WTC11 (cell line): ENCODE results near the gene RGS12.

Source experiments
- ARID4B ChIP-seq: sonication (generic); formaldehyde crosslinking; IDR thresholded peaks from 2 replicates; pipeline ENCODE4 v1.8.0; 2023; ENCODE audit warnings: missing genetic modification reagents, mild to moderate bottlenecking, borderline replicate concordance
- ATF1 ChIP-seq: sonication (generic); formaldehyde crosslinking; IDR thresholded peaks from 2 replicates; pipeline ENCODE4 v1.8.1; 2023; ENCODE audit warnings: mild to moderate bottlenecking, moderate library complexity, missing genetic modification reagents
- CTCF ChIP-seq: fragments of 200-600 bp; IDR thresholded peaks from 2 replicates; pipeline ENCODE4 v1.8.0; 2022; ENCODE audit warnings: antibody characterized with exemption
- FOXJ3 ChIP-seq: sonication (generic); formaldehyde crosslinking; IDR thresholded peaks from 2 replicates; pipeline ENCODE4 v1.9.0; 2021; ENCODE audit warnings: missing genetic modification reagents, mild to moderate bottlenecking, borderline replicate concordance
- JUN ChIP-seq: sonication (generic); formaldehyde crosslinking; IDR thresholded peaks from 2 replicates; pipeline ENCODE4 v1.8.0; 2023; ENCODE audit warnings: mild to moderate bottlenecking, missing genetic modification reagents
- MYBL2 ChIP-seq: sonication (generic); formaldehyde crosslinking; IDR thresholded peaks from 2 replicates; pipeline ENCODE4 v1.8.1; 2023; ENCODE audit warnings: mild to moderate bottlenecking, moderate library complexity, missing genetic modification reagents
- PREB ChIP-seq: sonication (generic); formaldehyde crosslinking; IDR thresholded peaks from 2 replicates; pipeline ENCODE4 v1.8.1; 2022; ENCODE audit warnings: mild to moderate bottlenecking, missing genetic modification reagents, moderate library complexity, borderline replicate concordance
- SP1 ChIP-seq: sonication (generic); formaldehyde crosslinking; conservative IDR thresholded peaks from 2 replicates; pipeline ENCODE4 v1.8.1; 2022; ENCODE audit warnings: missing genetic modification reagents
- TCF7 ChIP-seq: sonication (generic); formaldehyde crosslinking; IDR thresholded peaks from 2 replicates; pipeline ENCODE4 v1.8.0; 2022; ENCODE audit warnings: mild to moderate bottlenecking, low read depth, missing genetic modification reagents, moderate library complexity
- ZNF317 ChIP-seq: sonication (generic); formaldehyde crosslinking; IDR thresholded peaks from 2 replicates; pipeline ENCODE4 v1.8.1; 2023; ENCODE audit warnings: low read depth, mild to moderate bottlenecking, moderate library complexity, missing genetic modification reagents, borderline replicate concordance
- TF ChIP-seq, protein P1 (sequence below): sonication (generic); formaldehyde crosslinking; IDR thresholded peaks from 2 replicates; pipeline ENCODE4 v1.8.1; 2023; ENCODE audit warnings: mild to moderate bottlenecking, missing genetic modification reagents, moderate library complexity

GRCh38 chr4:3244747-3245146 is 48.1 kb upstream of the RGS12 start:
- TF ChIP-seq CTCF = no peak
- no peak for TF ChIP-seq FOXJ3 (CRISPR knock-in tag)
- no peak for TF ChIP-seq PREB (CRISPR knock-in tag)
- TF ChIP-seq, protein P1, sequence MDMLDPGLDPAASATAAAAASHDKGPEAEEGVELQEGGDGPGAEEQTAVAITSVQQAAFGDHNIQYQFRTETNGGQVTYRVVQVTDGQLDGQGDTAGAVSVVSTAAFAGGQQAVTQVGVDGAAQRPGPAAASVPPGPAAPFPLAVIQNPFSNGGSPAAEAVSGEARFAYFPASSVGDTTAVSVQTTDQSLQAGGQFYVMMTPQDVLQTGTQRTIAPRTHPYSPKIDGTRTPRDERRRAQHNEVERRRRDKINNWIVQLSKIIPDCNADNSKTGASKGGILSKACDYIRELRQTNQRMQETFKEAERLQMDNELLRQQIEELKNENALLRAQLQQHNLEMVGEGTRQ (CRISPR knock-in tag) = no peak
- no peak for TF ChIP-seq ARID4B
- TF ChIP-seq SP1 = no peak
- no peak for TF ChIP-seq MYBL2 (CRISPR knock-in tag)
- no peak for TF ChIP-seq ZNF317 (CRISPR knock-in tag)
- TF ChIP-seq ATF1 (CRISPR knock-in tag) = no peak
- no peak for TF ChIP-seq TCF7 (CRISPR knock-in tag)
- TF ChIP-seq JUN (CRISPR knock-in tag) = no peak
